ENCODE data around the gene TIMM44. TPM values are rescaled to one million over a fixed set of nuclear protein-coding genes. Genes with fewer than 3 reads are reported as not detected.

Gene TIMM44, protein sequence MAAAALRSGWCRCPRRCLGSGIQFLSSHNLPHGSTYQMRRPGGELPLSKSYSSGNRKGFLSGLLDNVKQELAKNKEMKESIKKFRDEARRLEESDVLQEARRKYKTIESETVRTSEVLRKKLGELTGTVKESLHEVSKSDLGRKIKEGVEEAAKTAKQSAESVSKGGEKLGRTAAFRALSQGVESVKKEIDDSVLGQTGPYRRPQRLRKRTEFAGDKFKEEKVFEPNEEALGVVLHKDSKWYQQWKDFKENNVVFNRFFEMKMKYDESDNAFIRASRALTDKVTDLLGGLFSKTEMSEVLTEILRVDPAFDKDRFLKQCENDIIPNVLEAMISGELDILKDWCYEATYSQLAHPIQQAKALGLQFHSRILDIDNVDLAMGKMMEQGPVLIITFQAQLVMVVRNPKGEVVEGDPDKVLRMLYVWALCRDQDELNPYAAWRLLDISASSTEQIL
- 96.1 and 146 TPM in 2 replicates for total RNA-seq

DNA sequence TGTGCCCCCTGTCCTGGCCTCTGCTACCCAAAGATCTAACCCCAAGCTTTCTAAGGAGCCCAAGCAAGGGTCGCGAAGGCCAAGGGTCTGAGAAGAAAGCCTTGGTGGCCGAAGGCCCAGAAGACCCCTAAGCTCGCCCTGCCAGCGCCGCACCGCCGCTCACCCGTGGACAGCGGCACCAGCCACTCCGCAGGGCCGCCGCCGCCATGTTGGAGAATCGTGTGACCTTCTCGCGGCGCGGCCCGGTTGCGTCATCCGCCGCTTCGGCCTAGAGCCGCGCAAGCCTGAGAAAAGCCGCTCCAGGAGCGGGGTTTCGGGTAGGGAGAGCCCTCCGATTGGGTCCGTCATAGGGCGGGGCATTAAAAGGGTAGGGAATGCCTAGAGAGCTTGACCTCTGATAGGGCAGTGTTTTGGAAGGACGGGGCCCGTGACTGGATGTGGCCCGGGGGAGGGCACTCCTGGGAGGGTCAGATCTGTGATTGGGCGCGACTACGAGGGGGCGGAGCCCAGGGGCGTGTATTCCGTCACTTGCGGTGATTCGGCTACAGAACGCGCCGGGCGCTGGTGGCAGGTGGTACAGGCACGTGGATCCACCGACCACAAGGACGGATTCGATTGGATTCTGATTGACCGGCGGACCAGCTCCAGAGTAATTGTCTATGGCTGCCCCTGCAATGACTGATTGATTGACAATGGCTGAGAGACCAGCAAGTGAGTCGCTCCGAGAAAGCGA is at the start of gene TIMM44:
Gene TIMM44, minus strand, starts transcription at position 223 of the 733 bp plus-strand sequence. Its CDS starts 15 bp downstream, at position 208.
- TF ChIP-seq, protein P1, sequence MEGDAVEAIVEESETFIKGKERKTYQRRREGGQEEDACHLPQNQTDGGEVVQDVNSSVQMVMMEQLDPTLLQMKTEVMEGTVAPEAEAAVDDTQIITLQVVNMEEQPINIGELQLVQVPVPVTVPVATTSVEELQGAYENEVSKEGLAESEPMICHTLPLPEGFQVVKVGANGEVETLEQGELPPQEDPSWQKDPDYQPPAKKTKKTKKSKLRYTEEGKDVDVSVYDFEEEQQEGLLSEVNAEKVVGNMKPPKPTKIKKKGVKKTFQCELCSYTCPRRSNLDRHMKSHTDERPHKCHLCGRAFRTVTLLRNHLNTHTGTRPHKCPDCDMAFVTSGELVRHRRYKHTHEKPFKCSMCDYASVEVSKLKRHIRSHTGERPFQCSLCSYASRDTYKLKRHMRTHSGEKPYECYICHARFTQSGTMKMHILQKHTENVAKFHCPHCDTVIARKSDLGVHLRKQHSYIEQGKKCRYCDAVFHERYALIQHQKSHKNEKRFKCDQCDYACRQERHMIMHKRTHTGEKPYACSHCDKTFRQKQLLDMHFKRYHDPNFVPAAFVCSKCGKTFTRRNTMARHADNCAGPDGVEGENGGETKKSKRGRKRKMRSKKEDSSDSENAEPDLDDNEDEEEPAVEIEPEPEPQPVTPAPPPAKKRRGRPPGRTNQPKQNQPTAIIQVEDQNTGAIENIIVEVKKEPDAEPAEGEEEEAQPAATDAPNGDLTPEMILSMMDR (IDR thresholded peaks at IDR 0.05; ENCODE audit: insufficient read depth, low read length, severe bottlenecking): no peak
- Histone ChIP-seq H3K27me3 (ENCODE audit: control insufficient read depth, insufficient read depth, low read length) (no peaks in the 10 kb centered on the region), H3K36me3 (ENCODE audit: control insufficient read depth, insufficient read depth, low read length) (peaks cover 16% of the 10 kb centered on the region), H3K4me3 (ENCODE audit: low read depth, low read length) (peak within 1 kb of the TSS; percentile 94)
- FAIRE-seq (peak; percentile 93), DNase-seq (ENCODE audit: low read depth) (peak; percentile 97)

DNA sequence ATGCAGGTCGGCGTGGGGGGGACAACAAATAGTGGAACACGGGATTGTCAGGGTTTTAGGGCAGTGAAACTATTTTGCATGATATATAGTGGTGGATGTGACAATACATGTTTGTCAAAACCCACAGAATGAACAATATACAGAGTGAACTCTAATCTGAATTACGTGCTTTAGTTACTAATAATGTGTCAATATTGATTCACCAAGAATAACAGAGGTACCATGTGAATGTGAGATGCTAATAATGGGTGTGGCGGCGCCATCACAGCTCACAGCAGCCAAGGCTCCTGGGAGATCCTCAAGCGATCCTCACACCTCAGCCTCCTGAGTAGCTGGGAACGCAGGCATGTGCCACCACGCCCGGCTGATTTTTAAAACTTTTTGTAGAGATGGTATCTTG is 49.1 kb upstream of the TIMM44 start:
- no peak overlapping the region for H3K4me3 ChIP-seq (ENCODE audit: low read depth, low read length)
- no peaks in the 10 kb centered on the region for H3K27me3 ChIP-seq (ENCODE audit: control insufficient read depth, insufficient read depth, low read length)
- FAIRE-seq (no peak), DNase-seq (ENCODE audit: low read depth) (peak; percentile 81)
- H3K36me3 ChIP-seq (ENCODE audit: control insufficient read depth, insufficient read depth, low read length): peaks cover 8% of the 10 kb centered on the region
- TF ChIP-seq, protein P1 (IDR thresholded peaks at IDR 0.05; ENCODE audit: insufficient read depth, low read length, severe bottlenecking): no peak

DNA sequence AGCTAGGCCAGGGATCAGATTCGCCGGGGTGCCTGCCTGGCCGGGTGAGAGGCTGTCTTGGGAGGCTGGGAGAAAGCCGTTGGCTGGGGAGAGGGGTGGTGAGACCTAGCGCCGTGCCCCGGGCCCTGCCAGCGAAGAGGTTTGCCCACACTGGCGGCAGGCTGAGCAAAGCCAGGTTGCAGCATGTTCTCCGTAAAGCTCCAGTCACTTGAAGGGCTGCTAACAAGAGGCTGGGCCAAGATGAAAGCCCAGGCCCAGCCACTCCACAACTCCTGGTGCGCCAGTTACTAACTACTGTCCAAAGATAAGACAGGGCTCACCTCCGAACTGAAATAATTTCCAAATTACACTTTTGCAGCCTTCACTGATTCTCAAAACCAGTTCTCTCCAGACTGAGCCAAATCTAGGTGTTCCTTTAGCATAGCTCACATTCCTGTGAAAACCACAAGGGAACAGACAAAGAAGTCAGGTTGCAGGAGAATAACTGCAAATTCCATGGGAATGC is 45.7 kb upstream of the TIMM44 start:
- Histone ChIP-seq H3K27me3 (ENCODE audit: control insufficient read depth, insufficient read depth, low read length) (no peaks in the 10 kb centered on the region), H3K36me3 (ENCODE audit: control insufficient read depth, insufficient read depth, low read length) (peaks cover 16% of the 10 kb centered on the region), H3K4me3 (ENCODE audit: low read depth, low read length) (no peak overlapping the region)
- no peak for FAIRE-seq
- TF ChIP-seq, protein P1 (IDR thresholded peaks at IDR 0.05; ENCODE audit: insufficient read depth, low read length, severe bottlenecking): no peak
- DNase-seq (ENCODE audit: low read depth): peak; percentile 48

DNA sequence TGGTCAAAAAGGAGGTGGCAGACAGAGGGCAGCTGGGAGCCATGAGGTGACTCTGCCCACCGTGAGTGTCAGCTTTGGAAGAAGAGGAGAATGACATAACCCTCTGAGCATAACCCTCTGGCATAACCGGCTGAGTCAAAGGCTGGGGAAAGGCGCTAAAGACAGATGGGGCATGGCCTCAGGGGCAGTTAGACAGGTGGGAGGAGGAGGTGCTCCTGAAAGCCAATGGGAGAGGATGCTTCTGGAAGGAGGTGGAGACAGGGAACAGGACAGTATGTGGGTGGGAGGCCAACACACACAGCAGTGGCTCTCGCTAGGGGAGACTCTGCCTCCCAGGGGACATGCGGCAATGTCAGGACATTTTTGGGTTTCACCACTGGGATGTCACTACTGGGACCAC is 44.8 kb upstream of the TIMM44 start:
- FAIRE-seq: peak; percentile 96
- Histone ChIP-seq H3K27me3 (ENCODE audit: control insufficient read depth, insufficient read depth, low read length) (no peaks in the 10 kb centered on the region), H3K4me3 (ENCODE audit: low read depth, low read length) (no peak overlapping the region), H3K36me3 (ENCODE audit: control insufficient read depth, insufficient read depth, low read length) (peaks cover 19% of the 10 kb centered on the region)
- TF ChIP-seq, protein P1 (IDR thresholded peaks at IDR 0.05; ENCODE audit: insufficient read depth, low read length, severe bottlenecking): no peak
- peak; percentile 66 for DNase-seq (ENCODE audit: low read depth)

DNA sequence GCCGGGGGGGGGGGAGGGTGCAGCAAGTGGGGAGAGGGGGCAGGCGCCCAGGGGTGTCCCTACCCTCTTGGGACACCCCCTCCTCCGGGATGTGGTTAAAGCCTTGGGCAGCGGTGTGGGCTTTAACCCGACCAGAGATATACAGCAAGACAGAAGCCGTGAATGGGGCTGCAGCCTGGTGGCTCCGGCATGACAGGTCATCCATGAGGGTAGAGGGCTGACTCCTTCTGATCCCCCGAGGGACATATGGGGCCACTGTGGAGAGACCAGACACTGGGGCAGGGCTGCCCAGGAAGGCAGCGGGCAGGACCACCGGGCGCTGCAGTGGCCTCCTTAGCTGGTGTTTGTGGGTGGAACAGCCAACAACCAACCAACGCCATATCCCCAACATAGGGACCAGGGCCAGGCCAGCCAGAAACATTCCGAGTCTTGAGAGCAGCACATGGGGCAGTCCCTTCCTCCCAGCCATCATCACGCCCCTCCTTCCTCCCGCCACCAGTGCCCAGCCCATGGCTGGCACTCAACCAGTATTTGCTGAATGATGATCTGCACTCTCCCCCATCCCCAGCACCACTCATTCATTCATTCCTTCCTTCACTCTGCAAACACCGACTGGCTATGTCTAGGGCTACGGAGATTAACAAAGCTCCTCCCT is 43.8 kb upstream of the TIMM44 start:
- Histone ChIP-seq H3K36me3 (ENCODE audit: control insufficient read depth, insufficient read depth, low read length) (peaks cover 27% of the 10 kb centered on the region), H3K4me3 (ENCODE audit: low read depth, low read length) (no peak overlapping the region), H3K27me3 (ENCODE audit: control insufficient read depth, insufficient read depth, low read length) (no peaks in the 10 kb centered on the region)
- FAIRE-seq (peak; percentile 89), DNase-seq (ENCODE audit: low read depth) (no peak)
- TF ChIP-seq, protein P1 (IDR thresholded peaks at IDR 0.05; ENCODE audit: insufficient read depth, low read length, severe bottlenecking): no peak
